ENCODE measurements around the gene TMCO4.

Gene TMCO4

DNA sequence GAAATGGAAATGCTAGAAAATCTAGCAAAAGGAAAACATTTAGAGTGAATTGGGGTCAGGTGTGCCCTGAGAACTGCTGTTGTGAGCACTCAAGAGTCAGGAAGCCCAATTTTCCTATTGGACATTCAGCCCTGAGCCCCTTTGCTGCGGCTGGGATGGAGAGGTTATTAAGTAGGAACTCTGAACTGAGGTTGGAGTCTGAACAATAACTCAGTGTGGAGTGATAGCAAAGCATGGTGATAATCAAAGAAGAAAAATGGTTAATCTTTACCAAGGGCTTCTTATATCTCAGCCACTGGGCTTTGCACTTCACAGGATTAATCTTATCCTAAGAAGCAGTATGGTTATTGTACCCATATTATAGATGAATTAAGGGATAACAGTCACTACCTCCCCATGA, 52.0 kb downstream of the TMCO4 start:
- no peak for DNase-seq (ENCODE audit: low read depth)

DNA sequence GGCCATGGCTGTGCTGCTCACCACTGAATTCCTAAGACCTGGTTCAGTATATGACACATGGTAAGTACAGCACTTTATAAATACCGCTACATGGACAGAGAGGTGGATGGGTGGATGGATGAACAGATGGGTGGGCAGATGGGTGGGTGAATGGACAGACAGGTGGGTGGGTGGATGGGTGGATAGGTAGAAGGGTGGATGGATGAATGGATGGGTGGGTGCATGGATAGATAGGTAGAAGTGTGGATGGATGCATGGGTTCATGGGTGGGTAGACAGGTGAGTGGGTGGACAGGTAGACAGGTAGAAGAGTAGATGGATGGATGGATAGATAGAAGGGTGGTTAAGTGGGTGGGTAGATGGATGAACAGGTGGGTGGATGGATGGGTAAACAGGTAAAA, 54.8 kb downstream of the TMCO4 start:
- DNase-seq (ENCODE audit: low read depth), result no peak

DNA sequence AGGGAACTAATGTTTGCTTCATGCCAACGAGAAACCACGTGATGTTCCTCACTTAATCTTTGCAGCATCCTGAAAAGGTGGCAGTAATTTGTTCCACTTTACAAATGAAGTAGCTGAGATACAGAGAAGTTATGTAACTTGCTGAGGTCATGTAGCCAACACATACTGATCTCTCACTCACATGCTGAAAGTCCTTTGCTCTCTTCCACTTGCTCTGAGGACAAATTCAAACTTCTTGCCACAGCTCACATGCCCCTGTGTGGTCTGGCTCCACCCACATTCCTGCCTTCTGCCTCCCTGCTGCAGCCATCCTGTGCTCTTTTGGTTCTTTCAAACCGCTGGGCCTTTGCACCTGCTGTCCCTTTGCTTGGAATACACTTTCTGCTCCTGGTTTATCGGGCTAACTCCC, 55.4 kb downstream of the TMCO4 start:
- DNase-seq (ENCODE audit: low read depth), result no peak

DNA sequence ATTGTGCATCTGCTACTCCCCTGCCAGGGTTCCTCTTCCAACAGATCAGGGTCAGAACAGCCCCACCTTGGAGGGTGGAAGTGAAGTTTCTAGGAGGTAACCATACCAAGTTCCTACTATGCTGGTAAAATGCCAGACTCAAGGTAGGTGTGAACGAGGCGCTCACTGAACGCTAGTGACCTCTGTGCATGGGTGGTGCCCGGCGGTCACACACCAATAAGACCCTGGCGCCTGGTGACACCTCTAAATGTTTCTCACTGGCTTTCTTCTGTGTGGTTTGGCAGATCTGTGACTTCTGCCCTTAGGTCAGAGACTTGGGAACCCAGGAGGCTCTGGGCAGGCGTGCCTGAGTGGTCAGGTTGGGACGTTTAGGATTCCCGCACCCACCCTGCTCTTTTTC, 55.9 kb downstream of the TMCO4 start:
- DNase-seq (ENCODE audit: low read depth), result no peak

DNA sequence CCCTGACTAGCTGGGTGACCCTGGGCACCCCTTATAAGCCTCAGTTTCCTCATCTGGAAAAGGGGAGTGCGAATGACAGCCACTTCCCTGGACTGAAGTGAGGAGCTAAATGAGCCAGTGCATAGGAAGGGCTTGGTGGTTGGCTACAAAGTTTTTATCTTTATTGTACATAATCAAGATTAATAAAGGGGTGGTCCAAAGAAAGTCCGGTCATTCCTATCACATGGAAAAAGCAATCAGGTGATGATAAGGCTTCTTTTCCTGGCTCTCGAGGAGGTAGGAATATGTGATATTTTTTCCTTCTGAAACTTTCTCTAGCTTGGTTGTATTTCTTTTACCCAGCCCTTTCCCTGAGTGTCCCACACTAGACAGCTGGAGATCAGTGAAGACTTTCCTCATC, 56.5 kb downstream of the TMCO4 start:
- no peak for DNase-seq (ENCODE audit: low read depth)

DNA sequence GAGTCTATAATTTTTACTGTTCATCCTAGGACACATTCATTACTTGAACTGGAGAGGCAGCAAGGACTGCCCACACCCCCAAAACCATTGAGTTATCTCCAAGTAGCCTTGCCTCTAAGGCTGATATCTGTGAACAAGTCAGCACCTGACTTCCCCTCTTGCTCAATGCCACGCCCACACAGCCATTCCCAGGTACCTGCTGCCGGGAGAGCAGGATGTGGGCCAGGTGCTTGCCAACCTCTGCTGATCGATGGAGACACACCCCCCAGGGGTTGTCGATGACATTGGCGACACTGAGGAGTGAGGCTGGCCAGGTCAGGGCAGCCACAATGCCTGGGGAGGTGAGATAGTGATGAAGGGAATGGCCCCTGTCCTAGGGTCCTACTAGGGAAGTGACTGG, 60.1 kb downstream of the TMCO4 start:
- no peak for DNase-seq (ENCODE audit: low read depth)

DNA sequence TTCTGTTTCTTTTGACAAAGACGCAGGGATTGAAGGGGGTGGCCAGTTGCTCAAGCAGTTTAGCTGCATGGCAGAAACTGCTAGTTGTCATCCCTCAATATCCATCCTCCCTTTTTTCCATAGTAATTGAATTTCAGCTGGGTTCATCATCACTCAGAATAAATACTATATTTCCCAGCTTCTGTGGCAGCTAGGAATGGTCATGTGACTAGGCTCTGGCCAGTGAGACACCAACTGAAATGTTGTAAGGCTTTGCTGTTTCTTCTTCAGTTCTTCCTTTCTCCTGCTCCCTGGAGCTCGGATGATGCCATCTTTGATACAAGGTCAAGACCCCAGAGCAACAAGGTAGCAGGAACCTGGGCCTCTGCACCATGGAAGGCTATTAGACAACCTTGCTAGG, 61.0 kb downstream of the TMCO4 start:
- DNase-seq (ENCODE audit: low read depth), result no peak

DNA sequence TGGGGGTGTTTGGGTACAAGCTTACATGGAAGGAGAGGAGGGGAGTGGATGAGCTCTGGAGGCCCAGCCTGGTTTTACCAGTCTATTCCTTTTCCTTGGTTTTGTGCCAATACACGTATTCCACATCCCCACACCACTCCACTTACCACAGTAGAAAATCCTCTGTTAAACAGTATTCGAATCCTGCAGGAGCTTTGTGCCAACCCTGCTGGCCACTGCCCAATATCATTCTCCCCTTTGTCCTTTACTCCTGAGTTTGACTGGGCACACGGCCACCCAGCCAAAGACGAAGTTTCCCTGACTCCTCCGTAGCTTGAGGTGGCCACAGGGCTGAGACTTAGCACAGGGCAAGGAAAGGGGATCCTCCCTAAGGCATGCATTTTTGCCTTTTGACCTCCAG, 61.6 kb downstream of the TMCO4 start:
- DNase-seq (ENCODE audit: low read depth), result no peak

DNA sequence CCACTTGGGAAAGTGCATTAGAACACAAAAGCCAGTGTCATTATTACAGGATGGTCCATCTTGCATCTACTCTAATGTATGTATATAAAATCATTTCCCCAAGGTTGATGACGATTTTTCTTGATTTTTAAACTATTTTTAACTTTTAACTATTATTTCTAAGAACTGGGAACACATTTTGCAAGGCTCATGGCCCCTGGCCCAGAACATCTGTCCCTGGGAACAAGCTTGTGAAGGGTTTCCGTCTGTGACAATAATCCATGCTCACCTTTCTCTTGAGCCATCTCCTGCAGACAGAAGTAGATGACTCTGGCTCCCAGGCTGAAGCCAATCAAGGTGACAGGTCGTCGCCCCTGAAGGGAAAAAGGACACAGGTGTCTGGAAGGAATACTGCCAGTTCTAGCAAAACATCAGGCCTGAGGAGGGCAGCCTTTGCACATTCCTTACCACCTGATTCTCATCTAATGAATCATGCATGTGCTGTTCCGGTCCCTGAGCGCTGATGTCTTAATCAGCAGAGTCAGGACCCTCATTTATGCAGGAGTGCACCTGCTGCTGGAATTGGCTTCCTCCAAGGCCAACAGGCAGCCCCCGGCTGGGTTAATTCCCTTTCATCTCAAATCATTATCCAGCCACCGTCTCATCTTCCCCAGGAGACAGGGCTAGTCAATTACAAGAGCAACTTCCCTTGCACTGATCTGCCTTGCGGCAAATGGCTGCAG, 62.5 kb downstream of the TMCO4 start:
- peak; percentile 53 for DNase-seq (ENCODE audit: low read depth)

DNA sequence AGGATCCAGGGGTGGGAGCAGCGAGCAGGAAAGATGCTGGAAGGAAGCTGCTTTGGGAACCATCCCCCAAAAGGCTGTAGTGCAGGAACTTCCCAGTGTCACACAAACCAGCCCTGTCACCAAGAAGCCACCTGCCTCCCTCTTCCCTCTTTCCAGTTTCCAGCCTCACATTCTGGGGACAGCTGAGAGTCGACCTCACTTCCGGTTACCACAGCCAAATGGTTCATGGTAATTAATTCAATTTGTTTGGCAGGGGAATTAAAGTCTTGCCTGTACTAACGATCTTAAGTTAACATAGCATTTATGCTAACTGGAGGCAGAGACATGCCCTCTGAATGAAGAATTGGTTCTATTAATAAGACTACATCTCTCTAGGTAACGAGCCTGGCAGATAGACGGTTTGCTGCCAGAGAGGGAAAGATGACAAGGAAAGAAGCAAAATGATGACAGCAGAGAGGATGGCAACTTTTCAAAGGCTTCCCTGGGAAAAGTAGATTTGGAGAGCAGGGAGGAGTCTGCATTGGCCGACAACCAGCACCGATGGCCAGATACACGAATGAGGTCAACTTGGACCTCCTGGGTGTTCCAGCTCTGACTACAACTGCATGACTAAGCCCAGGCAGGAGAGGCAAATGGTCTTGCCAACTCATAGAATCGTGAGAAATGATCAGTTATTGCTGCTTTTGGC, 64.1 kb downstream of the TMCO4 start:
- peak; percentile 96 for DNase-seq (ENCODE audit: low read depth)

DNA sequence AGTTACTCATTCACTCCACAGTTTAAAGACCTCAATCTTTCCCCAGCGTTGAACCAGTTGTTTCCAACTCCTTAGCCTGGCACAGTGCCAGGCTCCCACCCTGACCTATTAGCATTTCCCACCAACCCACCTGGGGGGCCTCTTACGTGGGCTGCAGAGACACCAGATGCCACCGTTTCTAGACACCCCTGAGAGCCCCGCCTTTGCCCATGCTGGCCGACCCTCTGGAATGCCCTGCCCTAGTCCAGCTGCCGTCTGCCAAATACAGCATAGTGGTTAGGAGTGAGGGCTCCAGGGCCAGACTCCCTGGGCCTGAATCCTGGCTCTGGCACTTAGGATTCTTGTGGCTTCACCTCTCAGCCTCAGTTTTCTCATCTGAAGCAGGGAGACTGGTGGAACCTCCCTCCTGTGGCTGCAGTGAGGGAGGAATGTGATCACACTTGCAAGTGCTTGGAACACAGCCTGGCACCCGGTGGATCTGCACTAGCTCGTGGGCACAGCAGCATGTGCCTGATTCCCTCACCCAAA, 65.2 kb downstream of the TMCO4 start:
- peak; percentile 36 for DNase-seq (ENCODE audit: low read depth)

DNA sequence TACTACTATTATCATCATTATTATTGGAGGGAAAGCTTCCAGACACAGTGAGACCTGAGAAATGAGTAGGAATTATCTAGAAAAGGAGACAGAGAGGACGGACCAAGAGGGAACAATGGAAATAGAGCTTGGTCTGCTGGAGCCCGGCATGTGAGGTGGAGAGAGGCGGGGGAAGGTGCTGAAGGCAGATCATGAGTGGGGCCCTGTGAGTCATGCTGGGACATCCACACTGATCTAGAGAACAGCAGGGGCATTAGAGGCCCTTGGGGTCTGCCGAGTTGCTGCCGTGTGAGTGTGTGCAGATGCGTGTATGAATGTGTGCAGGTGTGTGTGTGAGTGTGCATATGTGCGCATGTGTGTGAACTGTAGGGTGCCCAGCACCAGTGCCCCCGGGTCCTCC, 65.7 kb downstream of the TMCO4 start:
- no peak for DNase-seq (ENCODE audit: low read depth)

DNA sequence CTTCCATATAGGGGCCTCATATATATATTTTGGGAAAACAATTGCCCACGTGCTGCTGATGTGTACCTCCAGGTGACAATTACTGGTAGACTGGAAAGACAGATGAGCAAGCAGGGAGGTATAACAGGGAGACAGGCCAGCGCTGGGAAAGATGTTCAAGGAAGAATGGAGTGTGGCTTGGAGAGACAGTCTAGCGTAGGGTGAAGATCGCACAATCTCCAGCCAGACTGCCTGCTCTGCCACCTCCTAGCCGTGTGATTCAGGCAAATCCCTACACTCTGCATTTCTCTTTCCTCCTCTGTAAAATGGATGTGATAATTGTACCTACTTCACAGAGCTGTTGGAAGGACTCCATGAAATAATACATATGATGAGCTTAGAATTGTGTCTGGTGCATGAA, 66.1 kb downstream of the TMCO4 start:
- DNase-seq (ENCODE audit: low read depth), result no peak

DNA sequence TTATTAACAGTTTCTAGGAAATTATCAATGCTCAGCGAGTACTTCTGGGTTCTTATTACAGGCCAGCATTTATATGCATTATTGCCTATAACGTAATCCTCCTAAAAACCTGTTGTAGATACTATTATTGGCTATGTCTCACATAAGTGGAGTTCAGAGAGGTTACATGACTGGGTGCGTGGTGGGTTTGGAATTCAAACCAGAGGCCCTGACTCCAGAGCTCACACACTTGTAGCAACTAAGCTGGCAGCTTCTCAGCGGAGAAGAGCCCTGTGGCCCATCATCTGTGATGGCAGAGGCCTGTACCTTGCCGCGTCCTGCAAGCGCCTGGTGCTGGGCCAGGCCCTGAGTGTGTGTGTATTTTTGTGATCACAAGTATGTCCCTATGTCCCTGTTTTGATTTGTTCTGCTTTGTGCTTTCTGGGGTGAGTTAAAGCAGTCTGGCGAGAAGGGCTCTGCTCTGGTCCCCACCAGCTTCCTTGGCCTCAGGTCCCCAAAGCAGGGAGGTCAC, 68.3 kb downstream of the TMCO4 start:
- no peak for DNase-seq (ENCODE audit: low read depth)

DNA sequence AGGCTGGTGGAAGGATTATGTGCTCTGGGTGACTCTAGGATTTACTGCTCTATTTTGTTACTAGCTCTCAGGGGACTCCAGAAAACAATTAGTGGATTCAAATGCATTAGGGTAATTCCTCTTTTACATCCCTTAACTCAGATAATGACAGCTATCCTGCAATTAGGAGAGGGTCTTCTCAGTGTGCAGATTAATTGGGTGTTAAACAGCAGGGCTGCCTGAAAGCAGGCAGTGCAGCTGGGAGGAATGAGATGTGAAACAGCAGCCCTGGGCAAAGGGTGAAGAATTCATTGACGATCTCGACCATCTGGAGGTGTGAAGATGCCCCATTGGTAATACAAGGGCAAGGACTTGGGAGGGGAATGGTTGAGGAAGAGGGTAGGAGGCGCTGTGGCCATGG, 68.9 kb downstream of the TMCO4 start:
- DNase-seq (ENCODE audit: low read depth), result no peak

DNA sequence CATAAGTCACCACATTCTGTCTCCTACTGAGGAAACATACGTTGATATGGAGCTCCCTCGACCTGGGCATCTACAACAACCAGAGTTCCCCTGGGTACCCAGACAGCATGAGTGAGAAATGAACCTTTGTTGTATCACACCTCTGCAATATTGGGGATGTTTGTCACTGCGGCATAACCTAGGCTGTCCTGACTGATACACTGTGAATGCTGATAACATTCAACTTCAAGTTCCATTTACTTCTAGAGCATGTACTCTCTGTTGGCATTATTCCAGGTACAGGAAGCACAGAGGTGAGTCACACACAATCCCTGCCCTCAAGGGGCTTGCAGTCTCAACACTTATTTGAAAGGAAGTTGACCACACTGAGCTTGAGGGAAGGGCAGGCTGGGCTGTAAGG, 69.5 kb downstream of the TMCO4 start:
- DNase-seq (ENCODE audit: low read depth), result no peak

DNA sequence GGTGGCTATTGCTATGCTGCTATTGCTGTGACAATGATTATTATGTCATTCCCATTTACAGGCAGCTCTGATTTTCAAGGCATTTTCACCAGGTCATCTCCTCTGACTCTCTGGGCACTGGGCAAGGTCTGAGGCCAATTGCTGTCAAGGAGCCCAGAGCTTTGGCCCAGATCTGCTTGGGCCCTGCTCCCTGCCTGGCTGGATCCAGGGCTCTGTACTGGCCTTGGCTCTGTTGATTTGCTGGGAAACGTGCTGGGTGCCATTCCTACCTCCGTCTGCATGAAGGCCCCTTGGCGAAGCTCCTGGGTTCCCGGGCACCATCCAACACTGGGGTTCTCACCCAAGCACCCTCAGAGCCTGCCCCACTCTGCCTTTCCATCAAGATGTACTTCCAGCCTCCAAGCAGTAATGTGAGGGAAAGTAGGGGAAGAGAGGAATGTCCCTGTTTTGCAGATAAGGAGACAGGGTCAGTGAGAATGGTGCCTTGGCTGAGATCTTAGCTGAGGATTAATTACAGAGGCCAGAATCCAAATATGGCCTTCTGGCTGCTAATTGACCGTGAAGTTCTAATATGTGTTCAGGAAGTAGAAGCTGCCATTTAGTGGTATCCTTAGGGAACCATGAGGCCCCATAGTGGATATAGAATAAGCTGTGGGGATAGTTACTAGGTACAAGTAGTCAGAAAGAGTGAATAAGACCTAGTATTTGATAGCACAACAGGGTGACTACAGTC, 71.1 kb downstream of the TMCO4 start:
- DNase-seq (ENCODE audit: low read depth), result no peak

DNA sequence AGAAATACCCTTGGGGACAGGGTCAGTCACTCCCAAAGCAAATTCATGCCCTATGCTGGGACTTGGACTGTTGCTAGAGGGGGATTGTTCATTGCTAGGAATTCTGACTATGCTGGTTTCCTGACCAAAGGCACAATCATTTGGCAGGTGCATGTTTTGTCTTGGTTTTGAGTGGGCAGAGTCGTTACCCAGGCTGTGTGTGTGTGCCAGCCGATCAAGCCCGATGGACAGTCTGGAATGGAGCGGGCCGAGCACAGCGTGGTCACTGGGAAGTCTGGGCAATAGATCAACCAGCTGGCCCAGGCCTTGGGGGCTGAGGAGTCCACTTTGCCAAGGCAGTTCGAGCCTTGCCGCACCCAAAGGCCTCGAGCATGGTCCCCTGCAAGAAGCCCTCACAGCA, 74.1 kb downstream of the TMCO4 start:
- no peak for DNase-seq (ENCODE audit: low read depth)

DNA sequence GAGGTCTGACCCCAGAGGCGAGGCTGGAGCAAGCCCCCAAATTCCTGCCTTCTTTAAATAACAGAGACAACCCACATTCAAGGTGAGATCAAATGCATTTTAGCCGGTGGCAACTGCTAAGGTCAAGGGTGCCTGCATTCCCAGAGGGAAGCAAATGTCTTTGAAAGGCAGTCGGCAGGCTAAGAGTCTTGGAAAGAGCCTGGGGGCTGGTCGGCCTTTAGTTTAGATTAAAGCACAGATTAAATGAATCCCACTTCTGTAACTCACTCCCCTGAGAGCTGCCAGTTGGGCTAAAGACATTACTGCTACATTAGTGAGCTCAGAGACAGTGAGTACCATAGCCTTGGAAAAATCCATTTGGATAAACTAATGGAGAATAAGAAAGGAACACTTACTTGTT, 75.8 kb downstream of the TMCO4 start:
- no peak for DNase-seq (ENCODE audit: low read depth)

DNA sequence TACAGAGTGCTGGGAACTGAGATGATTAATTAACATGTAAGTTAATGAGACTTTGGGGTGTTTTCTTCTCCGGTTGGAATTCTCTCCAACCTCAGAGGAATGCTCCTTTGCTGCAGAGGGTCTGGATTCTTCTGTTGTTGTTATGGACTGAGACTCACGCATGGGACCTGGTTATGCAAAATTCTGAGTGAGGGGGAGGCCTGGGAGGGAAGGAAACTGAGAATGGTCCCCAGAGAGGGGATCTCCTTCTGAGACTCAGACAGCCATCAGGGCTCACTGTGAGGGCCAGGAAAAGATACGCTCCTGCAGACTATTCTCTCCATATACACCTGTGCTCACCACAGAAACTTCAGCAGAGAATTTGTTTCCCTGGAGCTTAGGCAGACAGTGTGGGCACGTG, 78.7 kb downstream of the TMCO4 start:
- no peak for DNase-seq (ENCODE audit: low read depth)

DNA sequence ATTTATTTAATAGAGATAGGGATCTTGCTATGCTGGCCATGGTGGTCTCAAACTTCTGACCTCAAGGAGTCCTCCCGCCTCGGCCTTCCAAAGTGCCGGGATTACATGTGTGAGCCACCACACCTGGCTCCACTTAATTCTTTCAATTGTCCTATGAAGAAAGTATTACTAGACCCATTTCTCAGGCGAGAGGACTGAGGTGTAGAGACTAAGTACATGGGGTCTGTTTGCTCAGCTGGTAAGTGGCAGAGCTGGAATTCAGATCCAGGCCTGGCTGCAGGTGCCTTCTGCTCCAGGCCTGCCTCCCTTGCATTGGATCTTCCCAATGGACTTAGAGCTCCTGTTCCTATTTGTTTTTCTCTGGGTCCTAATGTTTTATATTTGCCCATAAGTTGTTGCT, 79.5 kb downstream of the TMCO4 start:
- no peak for DNase-seq (ENCODE audit: low read depth)

DNA sequence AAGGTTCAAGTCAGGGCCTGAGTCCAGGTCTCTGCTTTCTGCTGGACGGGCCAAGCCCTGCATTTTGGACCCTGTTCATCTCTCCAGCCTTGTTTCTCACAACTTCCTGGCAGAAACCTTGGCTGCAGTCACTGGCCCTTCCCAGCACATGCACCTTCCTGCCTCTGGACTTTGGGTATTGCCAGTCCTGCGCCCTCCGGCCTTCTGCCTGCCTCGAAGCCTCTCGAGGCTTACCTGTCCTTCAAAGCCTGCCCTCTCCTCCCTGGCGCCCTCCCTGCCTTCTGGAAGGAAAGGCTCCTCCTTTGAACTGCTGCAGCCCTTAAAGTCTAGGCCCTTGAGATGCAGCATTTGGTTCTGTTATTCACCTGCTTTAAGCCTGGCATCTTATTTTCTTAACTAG, 82.2 kb downstream of the TMCO4 start:
- DNase-seq (ENCODE audit: low read depth), result no peak
